ENCODE measurements around the gene FAM8A1.

The FAM8A1 gene

DNA sequence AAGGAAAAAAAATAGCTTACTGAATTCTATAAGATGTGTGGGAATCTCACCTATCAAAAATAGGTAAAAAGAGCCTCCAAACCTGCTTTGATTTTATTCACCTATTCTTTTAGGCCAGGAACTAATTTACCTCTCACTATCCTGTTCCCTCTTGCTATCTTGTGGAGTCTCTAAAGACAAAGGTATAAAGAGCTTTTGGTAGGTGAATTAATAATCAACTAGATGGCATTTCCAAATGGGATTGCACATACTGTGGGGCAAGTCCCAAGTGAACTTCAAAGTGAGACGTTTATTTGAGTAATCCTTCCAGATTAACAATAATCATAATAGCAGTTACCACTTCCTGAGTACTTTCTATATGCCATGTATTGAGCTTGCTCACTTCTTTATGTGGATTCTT lies 2.8 kb downstream of the FAM8A1 start:
- DNase-seq: no peak

DNA sequence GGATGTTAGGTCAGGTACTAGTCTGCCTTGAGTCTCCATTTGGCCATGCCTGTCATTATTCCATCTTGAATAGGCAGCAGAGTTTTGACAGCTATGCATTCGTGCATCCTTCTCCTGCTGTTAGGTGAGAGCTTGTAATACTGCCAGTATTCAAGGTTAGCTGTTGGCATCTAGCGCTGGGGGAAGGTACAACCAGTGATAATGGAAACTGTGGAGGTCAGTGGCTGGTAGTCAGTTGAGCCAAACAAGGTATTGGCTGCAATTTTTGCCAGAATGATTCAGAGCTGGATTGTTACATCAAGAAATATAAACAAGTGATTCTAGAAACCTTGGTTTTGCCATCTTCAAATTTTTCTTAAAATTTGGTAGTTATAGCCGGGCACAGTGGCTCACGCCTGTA lies 6.5 kb downstream of the FAM8A1 start:
- DNase-seq: no peak

DNA sequence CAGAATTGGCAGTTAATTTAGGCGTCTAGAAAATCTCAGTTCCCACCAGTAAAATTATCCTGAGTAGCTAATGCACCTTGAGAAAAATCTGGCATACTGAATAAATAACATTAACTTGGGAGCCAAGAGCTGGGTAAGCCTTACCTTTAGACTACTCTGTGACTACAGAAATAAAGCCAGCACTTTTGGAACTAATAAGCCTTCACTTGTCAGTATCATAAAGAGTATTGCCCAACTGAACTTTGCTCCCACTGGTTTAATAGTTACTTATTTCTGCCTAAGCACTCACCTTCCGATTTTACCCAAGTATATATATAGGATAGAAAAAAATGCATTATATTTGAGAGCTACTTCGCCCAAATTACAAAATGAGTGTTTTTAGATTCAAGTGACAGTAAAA lies 10.7 kb downstream of the FAM8A1 start:
- DNase-seq: no peak

DNA sequence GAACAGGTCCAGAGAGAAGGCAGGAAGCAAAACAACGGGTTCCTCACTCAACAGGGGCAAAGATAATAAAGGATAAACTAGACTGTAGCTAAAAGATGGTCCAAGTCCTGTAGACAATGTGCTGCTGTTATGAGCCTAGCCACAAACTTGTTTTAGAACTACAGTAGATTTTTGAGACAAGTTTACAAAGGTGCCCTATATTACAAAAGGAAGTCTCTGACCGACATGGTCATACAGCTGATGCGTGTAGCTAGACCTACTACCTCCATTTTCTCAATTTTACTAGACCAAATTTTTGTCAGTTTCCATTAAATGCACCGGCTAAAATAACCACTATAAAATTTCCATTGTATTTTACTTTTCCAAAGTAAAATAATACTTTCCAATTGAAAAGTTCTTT lies 11.9 kb downstream of the FAM8A1 start:
- DNase-seq: no peak

DNA sequence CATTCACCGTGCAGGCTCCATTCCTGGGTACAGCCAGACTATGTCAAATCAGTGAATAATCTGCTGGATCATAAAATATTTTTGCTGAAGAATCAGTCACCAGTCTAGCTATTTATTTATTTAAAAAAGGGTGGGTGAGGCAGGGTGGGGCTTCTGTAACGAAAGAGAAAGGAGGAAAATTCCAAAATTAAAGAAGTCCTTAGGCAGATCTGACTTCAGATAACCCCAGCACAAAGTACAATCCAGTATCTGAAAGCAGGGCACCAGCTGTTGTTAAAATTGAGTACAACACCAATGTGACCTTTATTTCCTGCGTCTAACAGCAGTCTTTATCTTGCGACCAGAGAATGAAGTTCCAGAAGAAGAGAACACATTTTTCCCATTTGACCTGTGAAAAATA lies 15.7 kb downstream of the FAM8A1 start:
- no peak for DNase-seq

DNA sequence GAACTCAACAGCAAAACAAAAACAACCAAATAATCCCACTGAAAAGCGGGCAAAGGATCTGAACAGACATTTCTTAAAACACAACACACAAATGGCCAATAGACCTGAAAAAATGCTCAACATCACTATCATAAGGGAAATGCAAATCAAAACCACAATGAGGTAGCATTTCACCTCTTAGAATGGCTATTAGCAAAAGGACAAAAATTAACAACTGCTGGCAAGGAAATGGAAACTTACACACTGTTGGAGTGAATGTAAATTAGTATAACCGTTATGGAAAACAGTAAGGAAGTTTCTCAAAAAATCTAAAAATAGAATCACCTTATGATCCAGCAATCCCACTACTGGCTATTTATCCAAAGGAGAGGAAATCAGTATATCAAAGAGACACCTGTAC lies 20.9 kb downstream of the FAM8A1 start:
- DNase-seq: no peak

DNA sequence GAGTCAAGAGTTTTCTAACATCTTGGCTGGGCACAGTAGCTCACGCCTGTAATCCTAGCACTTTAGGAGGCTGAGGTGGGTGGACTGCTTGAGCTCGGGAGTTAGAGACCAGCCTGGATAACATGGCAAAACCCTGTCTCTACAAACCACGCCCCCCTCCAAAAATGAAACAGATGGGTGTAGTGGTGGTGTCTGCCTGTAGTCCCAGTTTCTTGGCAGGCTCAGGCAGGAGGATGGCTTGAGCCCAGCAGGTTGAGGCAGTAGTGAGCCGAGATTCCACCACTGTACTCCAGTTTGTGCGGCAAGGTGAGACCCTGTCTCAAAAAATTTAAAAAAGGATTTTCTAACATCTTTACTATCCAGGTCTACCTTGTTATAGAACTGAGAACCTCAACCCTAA lies 22.0 kb downstream of the FAM8A1 start:
- DNase-seq: peak in 2 of 14 donors; percentile 2 to 76

DNA sequence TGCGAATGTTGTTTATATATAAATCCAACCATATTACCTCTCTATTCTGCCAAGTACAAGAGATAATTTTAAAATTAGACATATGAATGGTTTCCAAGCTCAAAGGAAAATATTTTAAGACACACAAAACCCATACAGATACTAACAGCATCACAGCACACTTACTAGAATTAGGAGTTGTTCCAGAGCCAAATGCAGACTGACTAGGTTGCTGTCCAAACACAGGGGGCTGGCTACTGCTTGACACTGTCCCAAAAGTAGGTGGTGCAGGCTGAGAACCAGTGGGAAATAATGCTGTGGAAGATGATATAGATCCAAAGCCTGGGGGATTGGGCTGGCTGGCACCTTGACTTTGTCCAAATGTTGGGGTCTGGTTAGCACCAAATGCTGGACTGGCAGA lies 24.3 kb downstream of the FAM8A1 start:
- DNase-seq: no peak

DNA sequence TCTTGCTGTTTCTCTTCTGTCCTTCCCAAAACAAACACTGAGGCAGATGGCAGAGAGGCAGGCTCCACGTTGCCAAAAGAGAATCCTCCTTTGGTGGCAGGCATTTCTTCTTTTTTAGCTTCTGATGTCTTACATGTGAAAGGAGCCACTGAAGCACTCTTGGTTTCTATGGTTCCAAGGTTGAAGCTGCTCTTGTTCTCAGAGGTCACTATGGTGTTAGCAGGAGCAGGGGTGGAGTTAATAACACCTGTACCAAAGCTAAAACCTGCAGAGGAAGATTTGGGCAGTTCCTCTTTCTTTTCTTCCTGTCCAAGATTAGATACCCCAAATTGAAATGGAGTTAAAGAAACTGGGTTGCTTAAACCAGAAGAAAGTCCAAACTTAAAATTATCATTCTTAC lies 28.8 kb downstream of the FAM8A1 start:
- no peak for DNase-seq

DNA sequence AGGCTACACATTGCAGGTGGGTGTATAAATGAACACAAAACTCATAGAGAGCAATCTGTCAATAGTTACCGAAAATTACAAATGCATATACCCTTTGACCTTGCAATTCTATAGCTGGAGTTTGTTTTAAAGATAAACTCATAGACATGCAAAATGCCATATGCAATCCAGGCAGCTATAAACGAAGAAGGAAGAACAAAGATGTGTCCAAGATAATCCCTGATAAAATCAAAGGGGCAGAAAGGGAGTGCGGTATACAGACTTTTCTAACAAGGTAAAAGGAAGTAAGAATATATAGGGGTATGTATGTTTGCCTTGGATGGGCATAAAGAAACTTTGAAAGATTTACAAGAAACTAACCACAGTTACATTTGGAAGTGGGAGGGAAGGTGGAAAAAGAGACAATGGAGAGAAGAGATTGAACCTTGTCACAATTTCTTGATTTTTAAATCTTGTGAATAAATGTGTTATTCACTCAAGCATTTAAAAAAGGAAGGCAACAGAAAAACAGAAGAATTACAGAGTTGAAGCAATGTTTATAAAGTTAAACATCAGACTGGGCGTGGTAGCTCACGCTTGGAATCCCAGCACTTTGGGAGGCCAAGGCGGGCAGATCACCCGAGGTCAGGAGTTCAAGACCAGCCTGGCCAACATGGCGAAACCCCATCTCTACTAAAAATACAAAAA lies 29.9 kb downstream of the FAM8A1 start:
- DNase-seq: no peak

DNA sequence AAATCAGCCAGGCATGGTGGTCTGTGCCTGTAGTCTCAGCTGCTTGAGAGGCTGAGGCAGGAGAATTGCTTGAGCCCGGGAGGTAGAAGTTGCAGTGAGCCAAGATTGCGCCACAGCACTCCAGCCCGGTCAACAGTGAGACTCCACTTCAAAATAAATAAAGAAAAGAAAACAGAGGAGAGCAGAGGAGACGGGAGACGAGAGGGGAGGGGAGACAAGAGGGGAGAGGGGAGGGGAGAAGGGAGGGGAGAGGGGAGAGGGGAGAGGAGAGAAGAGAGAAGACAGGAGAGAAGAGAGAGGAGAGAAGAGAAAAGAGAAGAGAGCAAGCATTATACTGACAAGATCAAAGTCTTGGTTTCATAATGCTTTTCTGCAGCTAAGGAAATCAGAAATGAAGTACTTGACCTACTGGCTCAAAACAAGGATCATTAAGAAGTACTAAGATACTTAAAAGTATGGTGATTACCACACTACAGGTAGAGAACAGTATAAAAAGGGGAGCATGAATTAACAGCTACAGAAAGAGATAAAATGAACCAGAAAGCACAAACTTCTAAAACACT lies 30.5 kb downstream of the FAM8A1 start:
- no peak for DNase-seq

DNA sequence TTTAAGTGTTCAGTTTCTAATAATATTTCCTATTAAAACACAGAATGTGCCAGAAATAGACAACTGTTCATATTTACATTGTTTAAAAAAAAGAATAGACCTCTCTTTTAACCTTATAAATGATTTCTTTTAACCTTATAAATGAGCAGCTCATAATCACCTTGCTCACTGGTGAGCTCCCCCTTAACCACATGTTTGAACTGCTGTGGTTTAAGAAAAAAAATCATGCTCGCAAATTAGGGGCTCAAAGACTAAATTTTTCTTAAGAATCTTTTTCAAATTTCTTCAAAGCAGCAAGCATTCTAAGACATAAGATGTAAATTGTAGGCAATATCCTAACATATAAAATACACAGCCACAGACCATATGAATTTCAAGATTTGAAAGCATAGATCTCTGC lies 32.8 kb downstream of the FAM8A1 start:
- DNase-seq: no peak

DNA sequence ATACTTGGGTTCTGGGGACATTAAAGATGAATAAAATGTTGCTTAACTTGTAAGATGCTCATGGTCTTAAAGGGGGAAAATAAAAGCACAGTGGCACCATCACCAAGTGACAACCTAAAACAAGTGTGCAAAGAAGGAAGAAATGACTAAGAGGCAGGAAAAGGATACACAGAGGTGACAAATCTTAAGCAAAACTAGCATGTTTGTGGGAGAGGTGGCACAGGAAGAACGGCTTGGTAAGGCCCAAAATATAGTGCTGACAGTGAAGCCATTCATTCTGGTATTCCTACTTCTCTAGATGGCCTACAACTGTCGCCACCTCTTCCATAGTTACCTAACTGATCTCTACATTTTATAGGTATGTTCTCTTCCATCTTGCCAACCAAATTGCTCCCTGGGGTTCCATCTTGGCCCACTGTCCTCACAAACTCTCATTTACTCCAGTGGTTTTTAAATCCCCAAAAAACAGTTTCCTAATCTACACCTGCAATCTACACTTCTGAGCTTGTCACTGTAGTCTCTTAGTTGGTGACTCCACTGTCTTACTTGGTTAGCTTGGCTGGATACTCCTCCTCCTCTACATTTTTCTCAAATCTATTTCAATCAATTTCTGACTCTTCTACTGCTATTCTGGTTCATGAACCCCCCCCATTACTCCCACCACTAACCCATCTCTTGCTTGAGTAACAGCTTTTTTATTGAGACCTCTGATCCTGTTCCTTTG lies 33.5 kb downstream of the FAM8A1 start:
- no peak for DNase-seq

DNA sequence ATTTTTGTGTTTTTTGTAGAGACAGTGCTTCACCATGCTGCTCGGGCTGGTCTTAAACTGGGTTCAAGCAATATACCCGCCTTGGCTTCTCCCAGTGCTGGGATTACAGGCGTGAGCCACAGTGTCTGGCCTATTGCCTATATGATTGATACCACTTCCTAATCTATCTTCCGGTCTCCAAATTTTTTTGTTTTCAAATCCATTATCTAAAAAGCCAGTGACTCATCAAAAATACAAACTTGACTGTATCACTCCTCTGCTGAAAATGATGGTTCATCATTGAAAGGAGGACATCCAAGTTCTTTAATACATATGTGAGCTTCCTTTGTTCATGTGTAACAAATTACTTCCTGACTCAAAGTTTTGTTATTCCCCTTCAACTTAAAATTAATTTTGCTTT lies 35.5 kb downstream of the FAM8A1 start:
- no peak for DNase-seq

DNA sequence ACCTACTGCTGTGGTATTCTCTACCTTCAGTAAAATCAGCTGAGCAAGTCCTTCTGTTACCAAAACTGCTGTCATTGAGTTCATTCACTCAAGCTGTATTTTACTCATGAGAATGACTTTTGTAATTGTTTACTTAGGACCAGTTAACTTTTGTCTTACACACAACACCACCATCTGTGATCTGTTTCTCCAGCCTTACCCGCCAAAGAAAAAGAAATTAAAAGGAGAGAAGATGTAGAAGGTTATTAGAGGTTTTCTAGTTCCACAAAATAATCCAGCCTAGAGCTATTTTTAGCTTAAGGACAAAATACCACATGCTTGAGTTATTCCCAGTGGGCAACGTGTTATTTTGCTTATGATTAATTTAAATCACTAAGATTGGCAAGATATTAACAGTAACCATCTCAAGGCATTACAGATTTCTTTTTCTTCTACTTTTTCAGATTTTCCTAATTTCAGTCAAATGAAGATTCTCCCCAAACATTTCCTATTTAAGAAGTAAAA lies 38.2 kb downstream of the FAM8A1 start:
- DNase-seq: no peak

DNA sequence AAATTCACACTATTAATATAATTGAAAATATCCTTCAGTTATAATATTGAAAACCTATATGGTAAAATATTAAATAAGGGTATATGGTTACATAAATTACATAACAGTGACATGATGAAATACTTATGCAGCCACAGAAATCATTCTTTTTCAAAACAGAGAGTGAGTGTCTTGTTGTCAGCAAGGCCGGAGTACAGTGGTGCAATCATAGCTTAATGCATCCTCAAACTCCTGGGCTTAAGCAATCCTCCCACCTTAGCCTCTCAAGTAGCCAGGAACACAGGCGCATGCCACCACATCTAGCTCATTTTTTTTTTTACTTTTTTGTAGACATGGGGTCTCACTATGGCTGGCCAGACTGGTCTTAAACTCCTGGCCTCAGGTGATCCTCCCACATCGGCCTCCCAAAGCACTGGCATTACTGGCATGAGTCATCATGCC lies 40.4 kb downstream of the FAM8A1 start:
- no peak for DNase-seq

DNA sequence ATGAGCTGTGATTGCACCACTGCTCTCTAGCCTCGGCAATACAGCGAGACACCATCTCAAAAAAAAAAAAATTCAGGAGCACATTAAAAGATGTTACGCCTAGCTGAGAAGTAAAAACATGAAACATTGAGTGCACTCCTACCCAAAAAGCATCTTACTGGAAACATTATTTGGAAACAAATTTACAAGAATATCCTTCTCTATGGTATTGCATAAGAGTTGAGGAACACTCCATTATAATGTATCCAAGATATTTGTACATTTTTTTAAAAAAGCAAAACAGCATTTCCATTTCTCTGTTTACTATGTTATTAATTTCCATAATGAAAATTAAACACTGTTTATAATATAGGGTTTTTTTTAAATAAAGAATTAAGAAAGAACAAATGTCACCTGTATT lies 48.6 kb downstream of the FAM8A1 start:
- no peak for DNase-seq

DNA sequence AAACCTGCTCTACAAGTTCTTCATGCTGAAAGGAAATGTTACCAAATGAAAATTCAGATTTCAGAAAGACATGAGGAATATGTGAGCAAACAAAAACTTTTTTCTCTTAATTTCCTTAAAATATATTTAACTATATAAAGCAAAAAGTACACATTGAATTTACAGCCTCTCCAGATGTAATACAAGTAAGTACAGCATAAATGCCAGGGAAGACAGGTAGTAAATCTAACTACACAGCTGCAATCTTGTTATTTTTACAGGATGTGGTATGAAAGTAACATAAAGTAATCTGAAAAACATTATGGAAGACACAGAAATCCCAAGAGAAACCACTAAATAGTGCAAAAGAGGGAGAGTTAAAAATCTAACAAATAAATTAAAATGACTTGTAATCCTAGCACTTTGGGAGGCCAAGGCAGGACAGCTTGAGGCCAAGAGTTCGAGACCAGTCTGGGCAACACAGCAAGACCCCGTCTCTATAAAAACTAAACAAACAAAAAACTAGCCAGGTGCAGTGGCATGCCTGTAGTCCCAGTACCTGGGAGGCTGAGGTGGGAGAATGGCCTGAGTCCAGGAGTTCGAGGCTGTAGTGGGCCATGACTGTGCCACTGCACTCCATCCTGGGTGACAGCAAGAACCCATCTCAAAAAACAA lies 50.7 kb downstream of the FAM8A1 start:
- no peak for DNase-seq

DNA sequence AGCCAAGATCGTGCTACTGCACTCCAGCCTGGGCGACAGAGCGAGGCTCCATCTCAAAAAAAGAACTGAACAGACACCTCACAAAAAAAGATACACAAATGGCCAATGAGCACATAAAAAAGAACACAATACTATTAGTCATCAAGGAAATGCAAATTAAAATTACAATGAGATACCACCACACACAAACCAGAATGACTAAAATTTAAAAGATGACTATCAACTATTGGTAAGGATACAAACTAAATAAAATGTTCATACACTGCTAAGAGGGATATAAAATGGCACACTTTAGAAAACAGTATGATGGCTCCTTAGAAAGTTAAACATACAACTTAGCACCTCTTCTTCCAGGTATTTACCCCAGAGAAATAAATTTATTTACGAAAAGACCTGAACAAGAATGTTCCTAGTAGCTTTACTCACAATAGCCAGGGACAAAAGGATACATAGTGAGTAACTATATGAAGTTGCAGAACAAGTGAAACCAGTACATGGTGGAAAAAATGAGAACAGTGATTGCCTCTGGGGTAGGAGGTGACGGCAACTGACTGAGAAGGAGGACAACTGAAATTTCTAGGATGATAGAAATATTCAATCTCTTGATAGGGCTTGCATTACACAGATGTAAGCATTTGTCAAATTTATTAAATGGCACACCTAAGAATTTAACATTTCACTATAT lies 53.2 kb downstream of the FAM8A1 start:
- no peak for DNase-seq

DNA sequence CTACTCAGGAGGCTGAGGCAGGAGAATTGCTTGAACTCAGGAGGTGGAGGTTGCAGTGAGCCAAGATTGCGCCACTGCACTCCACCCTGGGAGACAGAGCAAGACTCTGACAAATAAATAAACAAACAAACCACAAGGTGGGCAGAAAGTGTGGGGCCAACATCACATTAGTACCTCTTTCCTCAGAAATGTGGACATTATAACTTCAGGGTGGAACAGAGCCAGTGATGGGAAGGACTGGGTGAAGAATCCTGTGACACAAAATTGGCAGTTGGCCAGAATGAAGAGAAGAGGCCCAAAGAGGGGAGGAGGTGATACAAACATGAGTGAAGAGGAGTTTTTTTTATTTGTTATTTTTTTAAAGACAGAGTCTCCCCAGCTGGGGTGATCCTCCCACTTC lies 56.0 kb downstream of the FAM8A1 start:
- DNase-seq: no peak

DNA sequence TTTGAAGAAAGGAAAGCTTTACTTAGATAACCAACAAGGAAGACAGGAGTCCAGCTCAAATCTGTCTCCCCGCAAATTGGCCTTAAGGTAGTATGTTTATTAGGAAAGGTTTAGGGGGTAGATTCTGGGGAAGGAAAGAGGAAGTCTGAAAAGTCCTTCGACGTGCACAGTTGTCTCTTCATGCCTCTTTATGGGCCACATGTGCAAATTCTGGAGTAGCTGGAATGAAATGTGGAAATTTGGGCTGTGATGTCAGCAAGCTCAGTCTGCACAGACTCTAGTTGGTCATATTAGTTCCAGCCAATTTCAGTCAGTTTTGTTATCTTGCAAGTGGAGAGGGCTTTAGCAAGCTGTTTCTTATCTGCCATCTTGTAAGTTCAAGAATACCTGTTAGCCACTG lies 56.5 kb downstream of the FAM8A1 start:
- DNase-seq: no peak
